Liver (tissue), 3 donors: ENCODE data around the gene MT1F.
A peak's percentile ranks its signal among the peaks of the same experiment; 100 is the strongest.

ENCODE experiments used
- ATF3 ChIP-seq: IDR thresholded peaks from 2 replicates; pipeline ENCODE4 v1.6.1; 2016; ENCODE audit warnings: antibody characterized with exemption
- CTCF ChIP-seq: fragments of 150-350 bp; IDR thresholded peaks from 2 replicates; pipeline ENCODE4 v1.5.1; 2017; ENCODE audit warnings: improper control_type of control experiment, low read depth, low read length; ENCODE audit not compliant: missing input control
- EGR1 ChIP-seq, 2 donors: IDR thresholded peaks; 2 replicates each; pipeline ENCODE4 v1.6.1; 2016 to 2018; ENCODE audit warnings: antibody characterized with exemption in 2 of 2, low read depth in 2 of 2
- HNF4A ChIP-seq, 2 donors: conservative IDR thresholded peaks; 2 replicates each; pipeline ENCODE4 v1.6.1; 2016; ENCODE audit warnings: antibody characterized with exemption in 2 of 2, mild to moderate bottlenecking in 2 of 2
- HNF4G ChIP-seq: IDR thresholded peaks from 2 replicates; pipeline ENCODE4 v1.6.1; 2016; ENCODE audit warnings: antibody characterized with exemption
- JUND ChIP-seq, 2 donors: IDR thresholded peaks; 2 replicates each; pipeline ENCODE4 v1.6.1; 2016; ENCODE audit warnings: antibody characterized with exemption in 2 of 2
- MAX ChIP-seq: IDR thresholded peaks from 2 replicates; pipeline ENCODE4 v1.6.1; 2016; ENCODE audit warnings: antibody characterized with exemption
- RAD21 ChIP-seq, 2 donors: IDR thresholded peaks; 2 replicates each; pipeline ENCODE4 v1.6.1; 2016; ENCODE audit warnings: antibody characterized with exemption in 2 of 2, mild to moderate bottlenecking in 2 of 2
- REST ChIP-seq: IDR thresholded peaks from 2 replicates; pipeline ENCODE4 v1.6.1; 2016; ENCODE audit warnings: antibody characterized with exemption, mild to moderate bottlenecking
- RXRA ChIP-seq, 2 donors: IDR thresholded peaks; 2 replicates each; pipeline ENCODE4 v1.6.1; 2017 to 2018; ENCODE audit warnings: antibody characterized with exemption in 2 of 2, mild to moderate bottlenecking in 1 of 2
- SP1 ChIP-seq: IDR thresholded peaks from 2 replicates; pipeline ENCODE4 v1.6.1; 2018; ENCODE audit warnings: antibody characterized with exemption, mild to moderate bottlenecking
- TAF1 ChIP-seq: conservative IDR thresholded peaks from 2 replicates; pipeline ENCODE4 v1.6.1; 2016; ENCODE audit warnings: antibody characterized with exemption, mild to moderate bottlenecking
- YY1 ChIP-seq: IDR thresholded peaks from 2 replicates; pipeline ENCODE4 v1.6.1; 2016; ENCODE audit warnings: antibody characterized with exemption, mild to moderate bottlenecking
- ZBTB33 ChIP-seq: IDR thresholded peaks from 2 replicates; pipeline ENCODE4 v1.6.1; 2016; ENCODE audit warnings: antibody characterized with exemption
- donor health status: healthy.
- donor health status: healthy.

- TF ChIP-seq CTCF (no peak), TAF1 (peak; percentile 36), REST (peak; percentile 12), RXRA (IDR thresholded peaks at IDR 0.05) (peak; percentile 84 to 91), MAX (peak; percentile 48), ATF3 (peak; percentile 26), YY1 (peak; percentile 30), SP1 (peak; percentile 94), JUND (IDR thresholded peaks at IDR 0.05) (peak in 1 of 2 donors; percentile 42), ZBTB33 (no peak), EGR1 (IDR thresholded peaks at IDR 0.05; ENCODE audit: low read depth in 2 of 2) (no peak), RAD21 (IDR thresholded peaks at IDR 0.05) (peak; percentile 42 to 67), HNF4A (conservative IDR thresholded peaks at IDR 0.05) (peak; percentile 75 to 79), HNF4G (peak; percentile 53)
These were observed at the start of gene MT1F for GRCh38 chr16:56657555-56658326.
